WTC11 (cell line): ENCODE data around the gene CREBBP. TPM values are rescaled to one million over a fixed set of nuclear protein-coding genes. Genes with fewer than 3 reads are reported as not detected.

Experiments used
- ATAC-seq: fragments of 200-7000 bp; cut with Tn5 transposase; 2 replicates; pipeline ENCODE4 v1.10.0; 2021; ENCODE audit warnings: mild to moderate bottlenecking, moderate library complexity
- CTCF ChIA-PET: fragments of 300-600 bp; sonication (Branson Sonifier 250); formaldehyde crosslinking; loops from one replicate; lab custom pipeline; 2021; ENCODE audit warnings: antibody characterized with exemption; lab: Charles Lee
- POLR2A ChIA-PET: fragments of 350-600 bp; sonication (Branson Sonifier 250); formaldehyde crosslinking; loops from one replicate; lab custom pipeline; 2021; ENCODE audit warnings: antibody characterized with exemption; lab: Charles Lee
- DNase-seq: peaks from one replicate; pipeline ENCODE4 v3.0.0; 2021; ENCODE audit warnings: low spot score
- H3K27ac Mint-ChIP-seq: 2 replicates; pipeline ENCODE4 v1.8.0; 2021; ENCODE audit warnings: mixed read lengths
- H3K27me3 Mint-ChIP-seq: 2 replicates; pipeline ENCODE4 v1.8.0; 2021; ENCODE audit warnings: low read depth, mild to moderate bottlenecking, moderate library complexity, mixed read lengths
- H3K36me3 Mint-ChIP-seq: 2 replicates; pipeline ENCODE4 v1.8.0; 2021; ENCODE audit warnings: mixed read lengths
- H3K4me1 Mint-ChIP-seq: 2 replicates; pipeline ENCODE4 v1.8.0; 2022; ENCODE audit warnings: mixed read lengths
- H3K4me3 Mint-ChIP-seq: 2 replicates; pipeline ENCODE4 v1.8.0; 2021; ENCODE audit warnings: mild to moderate bottlenecking, moderate library complexity, mixed read lengths
- H3K9me3 Mint-ChIP-seq: 2 replicates; pipeline ENCODE4 v1.8.0; 2021; ENCODE audit warnings: mixed read lengths
- AR ChIP-seq: fragments of 250-450 bp; sonication (Bioruptor Pico); IDR thresholded peaks from 2 replicates; pipeline ENCODE4 v1.9.0; 2021; ENCODE audit warnings: mild to moderate bottlenecking
- ATF1 ChIP-seq: sonication (generic); formaldehyde crosslinking; IDR thresholded peaks from 2 replicates; pipeline ENCODE4 v1.8.1; 2023; ENCODE audit warnings: mild to moderate bottlenecking, moderate library complexity, missing genetic modification reagents
- ATF2 ChIP-seq: sonication (generic); formaldehyde crosslinking; IDR thresholded peaks from 2 replicates; pipeline ENCODE4 v1.8.1; 2022; ENCODE audit warnings: low read depth, missing genetic modification reagents, borderline replicate concordance
- CDX4 ChIP-seq: fragments of 250-450 bp; sonication (Bioruptor Pico); IDR thresholded peaks from 2 replicates; pipeline ENCODE4 v1.9.0; 2021; ENCODE audit warnings: moderate library complexity, mild to moderate bottlenecking, inconsistent platforms, borderline replicate concordance
- ELF4 ChIP-seq: sonication (generic); formaldehyde crosslinking; IDR thresholded peaks from 2 replicates; pipeline ENCODE4 v1.8.1; 2022; ENCODE audit warnings: low read depth, mild to moderate bottlenecking, moderate library complexity, missing genetic modification reagents
- IRF1 ChIP-seq: sonication (generic); formaldehyde crosslinking; IDR thresholded peaks from 2 replicates; pipeline ENCODE4 v1.8.0; 2023; ENCODE audit warnings: missing genetic modification reagents
- JUN ChIP-seq: sonication (generic); formaldehyde crosslinking; IDR thresholded peaks from 2 replicates; pipeline ENCODE4 v1.8.0; 2023; ENCODE audit warnings: mild to moderate bottlenecking, missing genetic modification reagents
- MAX ChIP-seq: sonication (generic); formaldehyde crosslinking; IDR thresholded peaks from 2 replicates; pipeline ENCODE4 v1.8.0; 2022; ENCODE audit warnings: mild to moderate bottlenecking, missing genetic modification reagents
- NFYB ChIP-seq: sonication (generic); formaldehyde crosslinking; conservative IDR thresholded peaks from 2 replicates; pipeline ENCODE4 v1.8.0; 2022; ENCODE audit warnings: low read depth, missing genetic modification reagents
- PREB ChIP-seq: sonication (generic); formaldehyde crosslinking; IDR thresholded peaks from 2 replicates; pipeline ENCODE4 v1.8.1; 2022; ENCODE audit warnings: mild to moderate bottlenecking, missing genetic modification reagents, moderate library complexity, borderline replicate concordance
- RORB ChIP-seq: fragments of 250-450 bp; sonication (Bioruptor Pico); IDR thresholded peaks from 2 replicates; pipeline ENCODE4 v1.9.0; 2021; ENCODE audit warnings: mild to moderate bottlenecking
- SMAD4 ChIP-seq: sonication (generic); formaldehyde crosslinking; IDR thresholded peaks from 2 replicates; pipeline ENCODE4 v1.8.0; 2022; ENCODE audit warnings: mild to moderate bottlenecking, missing genetic modification reagents
- TEAD4 ChIP-seq: sonication (generic); formaldehyde crosslinking; IDR thresholded peaks from 2 replicates; pipeline ENCODE4 v1.8.0; 2022; ENCODE audit warnings: mild to moderate bottlenecking, missing genetic modification reagents
- ZNF121 ChIP-seq: sonication (generic); formaldehyde crosslinking; IDR thresholded peaks from 2 replicates; pipeline ENCODE4 v1.8.0; 2023; ENCODE audit warnings: missing genetic modification reagents
- ZNF532 ChIP-seq: fragments of 250-450 bp; sonication (Bioruptor Pico); IDR thresholded peaks from 2 replicates; pipeline ENCODE4 v1.9.0; 2021; ENCODE audit warnings: mild to moderate bottlenecking, borderline replicate concordance
- ZSCAN18 ChIP-seq: fragments of 250-450 bp; sonication (Bioruptor Pico); IDR thresholded peaks from 2 replicates; pipeline ENCODE4 v2.1.2; 2022; ENCODE audit warnings: mild to moderate bottlenecking, moderate library complexity
- total RNA-seq: library from RNA; stranded (reverse); gene quantifications from 3 replicates; pipeline ENCODE4 v1.2.3, GENCODE V29; 2021

Gene CREBBP
- total RNA-seq, 1 experiment from 2014 or later: 49.6 TPM

- ChIA-PET POLR2A (no interaction called here), CTCF (no interaction called here)
- ATAC-seq (no peak), DNase-seq (no peak)
- H3K27me3 Mint-ChIP-seq: no peaks in the 10 kb centered on the region
- peaks cover 3% of the 10 kb centered on the region for H3K36me3 Mint-ChIP-seq
- H3K4me3 Mint-ChIP-seq: no peak overlapping the region
- H3K4me1 Mint-ChIP-seq: peaks cover 18% of the 10 kb centered on the region
- no peak for TF ChIP-seq IRF1 (CRISPR knock-in tag)
- TF ChIP-seq RORB: no peak
- TF ChIP-seq JUN (CRISPR knock-in tag): no peak
- TF ChIP-seq AR (CRISPR knock-in tag): no peak
- no peak for TF ChIP-seq ATF1 (CRISPR knock-in tag)
- no peaks in the 10 kb centered on the region for H3K9me3 Mint-ChIP-seq
- no peak overlapping the region for H3K27ac Mint-ChIP-seq
Observed at GRCh38 chr16:3804426-3805016, 76.0 kb downstream of the CREBBP start.

GRCh38 chr16:3800477-3801270 lies 79.8 kb downstream of the CREBBP start:
- TF ChIP-seq ZNF121 (CRISPR knock-in tag) (peak; percentile 68; the same call in 1 of the 2 replicates), CDX4 (CRISPR knock-in tag) (no peak)
- no peak for DNase-seq
- Mint-ChIP-seq H3K27me3 (no peaks in the 10 kb centered on the region), H3K27ac (0 out of 2 replicates have a peak overlapping the region, but pooled peaks have one; percentile 15), H3K4me1 (peaks cover 32% of the 10 kb centered on the region), H3K36me3 (no peaks in the 10 kb centered on the region), H3K9me3 (no peaks in the 10 kb centered on the region), H3K4me3 (no peak overlapping the region)
- ATAC-seq: no peak
- ChIA-PET CTCF (no interaction called here), POLR2A (no interaction called here)

GRCh38 chr16:3800019-3800418 lies 80.5 kb downstream of the CREBBP start:
- ChIA-PET CTCF (no interaction called here), POLR2A (no interaction called here)
- H3K27ac Mint-ChIP-seq: peak overlapping the region; percentile 15; the same call in 1 of the 2 replicates
- H3K4me1 Mint-ChIP-seq: peaks cover 32% of the 10 kb centered on the region
- no peak overlapping the region for H3K4me3 Mint-ChIP-seq
- H3K36me3 Mint-ChIP-seq: no peaks in the 10 kb centered on the region
- TF ChIP-seq ATF2 (CRISPR knock-in tag): no peak
- no peak for TF ChIP-seq ELF4 (CRISPR knock-in tag)
- no peak for TF ChIP-seq NFYB
- no peak for TF ChIP-seq PREB (CRISPR knock-in tag)
- no peak for TF ChIP-seq ZSCAN18
- TF ChIP-seq SMAD4 (CRISPR knock-in tag): no peak
- TF ChIP-seq MAX (CRISPR knock-in tag): no peak
- TF ChIP-seq ZNF532: no peak
- TF ChIP-seq TEAD4 (CRISPR knock-in tag): no peak
- H3K27me3 Mint-ChIP-seq: no peaks in the 10 kb centered on the region
- DNase-seq (no peak), ATAC-seq (no peak)
- H3K9me3 Mint-ChIP-seq: no peaks in the 10 kb centered on the region
